DMS 273 treated with DMSO at 0.1 percent for 48 hours (cell line): Measurements from ENCODE around the gene LEFTY1.
A peak's percentile ranks its signal among the peaks of the same experiment; 100 is the strongest.

Experiments
- DNase-seq: peaks from one replicate; lab custom pipeline; 2025; lab: John Stamatoyannopoulos, UW

Gene LEFTY1

GRCh38 chr1:225915538-225915991, 26.6 kb upstream of the LEFTY1 start:
- peak; percentile 20 for DNase-seq

GRCh38 chr1:225914947-225915346, 26.0 kb upstream of the LEFTY1 start:
- no peak for DNase-seq

GRCh38 chr1:225914391-225914790, 25.4 kb upstream of the LEFTY1 start:
- DNase-seq, result no peak

GRCh38 chr1:225911191-225912130, 22.5 kb upstream of the LEFTY1 start:
- no peak for DNase-seq

GRCh38 chr1:225909477-225909876, 20.5 kb upstream of the LEFTY1 start:
- DNase-seq, result no peak

GRCh38 chr1:225908773-225909172, 19.8 kb upstream of the LEFTY1 start:
- DNase-seq, result no peak

- no peak for DNase-seq
Observed at GRCh38 chr1:225908013-225908640, 19.2 kb upstream of the LEFTY1 start.

- DNase-seq, result no peak
Observed at GRCh38 chr1:225907341-225907740, 18.4 kb upstream of the LEFTY1 start.

GRCh38 chr1:225906467-225906866, 17.5 kb upstream of the LEFTY1 start:
- DNase-seq, result no peak

- DNase-seq, result no peak
Observed at GRCh38 chr1:225903623-225904022, 14.7 kb upstream of the LEFTY1 start.

GRCh38 chr1:225899044-225899925, 10.3 kb upstream of the LEFTY1 start:
- DNase-seq, result no peak

- no peak for DNase-seq
Observed at GRCh38 chr1:225897595-225898514, 8.9 kb upstream of the LEFTY1 start.

GRCh38 chr1:225896937-225897549, 8.1 kb upstream of the LEFTY1 start:
- DNase-seq, result no peak

- no peak for DNase-seq
Observed at GRCh38 chr1:225896494-225896893, 7.5 kb upstream of the LEFTY1 start.

GRCh38 chr1:225892307-225892706, 3.4 kb upstream of the LEFTY1 start:
- no peak for DNase-seq

GRCh38 chr1:225891229-225891972, 2.5 kb upstream of the LEFTY1 start:
- no peak for DNase-seq

GRCh38 chr1:225890346-225891228, 1.6 kb upstream of the LEFTY1 start:
- no peak for DNase-seq

GRCh38 chr1:225889743-225890142, 797 bp upstream of the LEFTY1 start:
- no peak for DNase-seq
